BE2C (cell line): ENCODE data around the gene PPL.

Experiments
- DNase-seq: peaks from one replicate; pipeline ENCODE4 v3.0.0-alpha.2; 2020
- H3K27me3 ChIP-seq: fragments of 250-450 bp; sonication (Bioruptor Pico); 2 replicates; pipeline ENCODE4 v1.5.1; 2020; ENCODE audit warnings: mild to moderate bottlenecking
- H3K36me3 ChIP-seq: fragments of 250-450 bp; sonication (Bioruptor Pico); 2 replicates; pipeline ENCODE4 v1.5.1; 2020; ENCODE audit warnings: mild to moderate bottlenecking
- H3K4me1 ChIP-seq: fragments of 250-450 bp; sonication (Bioruptor Pico); 2 replicates; pipeline ENCODE4 v1.5.1; 2020
- H3K4me3 ChIP-seq: 2 replicates; pipeline ENCODE4 v1.5.1; 2011; ENCODE audit warnings: low read depth, low read length
- H3K9me3 ChIP-seq: fragments of 250-450 bp; sonication (Bioruptor Pico); 2 replicates; pipeline ENCODE4 v1.5.1; 2020
- CTCF ChIP-seq: IDR thresholded peaks from 2 replicates; pipeline ENCODE4 v1.5.1; 2012; ENCODE audit warnings: mild to moderate bottlenecking, low read depth, low read length

PPL gene

GRCh38 chr16:4948903-4949766, 12.2 kb upstream of the PPL start:
- H3K4me3 ChIP-seq = no peak overlapping the region
- no peaks in the 10 kb centered on the region for H3K9me3 ChIP-seq
- TF ChIP-seq CTCF = no peak
- peaks cover 9% of the 10 kb centered on the region for H3K4me1 ChIP-seq
- H3K27me3 ChIP-seq = no peaks in the 10 kb centered on the region
- no peaks in the 10 kb centered on the region for H3K36me3 ChIP-seq
- no peak for DNase-seq

- Histone ChIP-seq H3K4me3 (no peak overlapping the region), H3K4me1 (peaks cover 19% of the 10 kb centered on the region), H3K27me3 (no peaks in the 10 kb centered on the region), H3K36me3 (no peaks in the 10 kb centered on the region), H3K9me3 (no peaks in the 10 kb centered on the region)
- no peak for DNase-seq
- TF ChIP-seq CTCF = no peak
These were observed 11.0 kb upstream of the PPL start for GRCh38 chr16:4947722-4948503.

- Histone ChIP-seq H3K9me3 (no peaks in the 10 kb centered on the region), H3K4me3 (no peak overlapping the region), H3K4me1 (peaks cover 19% of the 10 kb centered on the region), H3K27me3 (no peaks in the 10 kb centered on the region), H3K36me3 (no peaks in the 10 kb centered on the region)
- no peak for TF ChIP-seq CTCF
- DNase-seq = no peak
These were observed 10.0 kb upstream of the PPL start for GRCh38 chr16:4946917-4947316.

GRCh38 chr16:4945560-4946502, 8.9 kb upstream of the PPL start:
- H3K4me1 ChIP-seq = peaks cover 19% of the 10 kb centered on the region
- no peaks in the 10 kb centered on the region for H3K9me3 ChIP-seq
- H3K36me3 ChIP-seq = no peaks in the 10 kb centered on the region
- no peak for TF ChIP-seq CTCF
- DNase-seq = no peak
- no peaks in the 10 kb centered on the region for H3K27me3 ChIP-seq
- no peak overlapping the region for H3K4me3 ChIP-seq

- peak; percentile 97 for DNase-seq
- TF ChIP-seq CTCF = no peak
- Histone ChIP-seq H3K4me1 (peaks cover 19% of the 10 kb centered on the region), H3K36me3 (no peaks in the 10 kb centered on the region), H3K9me3 (no peaks in the 10 kb centered on the region), H3K27me3 (no peaks in the 10 kb centered on the region), H3K4me3 (no peak overlapping the region)
These were observed 7.7 kb upstream of the PPL start for GRCh38 chr16:4944333-4945281.
